PFSK-1 (cell line): ENCODE measurements around the gene PARD3B.

Source experiments
- POLR2AphosphoS5 ChIP-seq: IDR thresholded peaks from 2 replicates; pipeline ENCODE4 v1.6.1; 2012; ENCODE audit warnings: low read depth, mild to moderate bottlenecking, control low read depth, low read length, moderate library complexity
- SIN3A ChIP-seq: IDR thresholded peaks from 2 replicates; pipeline ENCODE4 v1.6.1; 2012; ENCODE audit warnings: mild to moderate bottlenecking, low read length, moderate library complexity, borderline replicate concordance; ENCODE audit not compliant: insufficient read depth
- TAF1 ChIP-seq: IDR thresholded peaks from 2 replicates; pipeline ENCODE4 v1.6.1; 2012; ENCODE audit warnings: low read length, control low read depth, borderline replicate concordance; ENCODE audit not compliant: insufficient read depth
- TF ChIP-seq, protein P1 (sequence below), 2 experiments: IDR thresholded peaks; 2 replicates each; pipeline versions ENCODE4 v1.6.1 to v1.8.0; 2011 to 2012; ENCODE audit warnings: low read depth in 2 of 2, low read length in 2 of 2, control low read depth in 1 of 2, inconsistent platforms in 1 of 2, mild to moderate bottlenecking in 1 of 2, moderate library complexity in 1 of 2; ENCODE audit not compliant: insufficient read depth in 1 of 2

- TF ChIP-seq, protein P1, sequence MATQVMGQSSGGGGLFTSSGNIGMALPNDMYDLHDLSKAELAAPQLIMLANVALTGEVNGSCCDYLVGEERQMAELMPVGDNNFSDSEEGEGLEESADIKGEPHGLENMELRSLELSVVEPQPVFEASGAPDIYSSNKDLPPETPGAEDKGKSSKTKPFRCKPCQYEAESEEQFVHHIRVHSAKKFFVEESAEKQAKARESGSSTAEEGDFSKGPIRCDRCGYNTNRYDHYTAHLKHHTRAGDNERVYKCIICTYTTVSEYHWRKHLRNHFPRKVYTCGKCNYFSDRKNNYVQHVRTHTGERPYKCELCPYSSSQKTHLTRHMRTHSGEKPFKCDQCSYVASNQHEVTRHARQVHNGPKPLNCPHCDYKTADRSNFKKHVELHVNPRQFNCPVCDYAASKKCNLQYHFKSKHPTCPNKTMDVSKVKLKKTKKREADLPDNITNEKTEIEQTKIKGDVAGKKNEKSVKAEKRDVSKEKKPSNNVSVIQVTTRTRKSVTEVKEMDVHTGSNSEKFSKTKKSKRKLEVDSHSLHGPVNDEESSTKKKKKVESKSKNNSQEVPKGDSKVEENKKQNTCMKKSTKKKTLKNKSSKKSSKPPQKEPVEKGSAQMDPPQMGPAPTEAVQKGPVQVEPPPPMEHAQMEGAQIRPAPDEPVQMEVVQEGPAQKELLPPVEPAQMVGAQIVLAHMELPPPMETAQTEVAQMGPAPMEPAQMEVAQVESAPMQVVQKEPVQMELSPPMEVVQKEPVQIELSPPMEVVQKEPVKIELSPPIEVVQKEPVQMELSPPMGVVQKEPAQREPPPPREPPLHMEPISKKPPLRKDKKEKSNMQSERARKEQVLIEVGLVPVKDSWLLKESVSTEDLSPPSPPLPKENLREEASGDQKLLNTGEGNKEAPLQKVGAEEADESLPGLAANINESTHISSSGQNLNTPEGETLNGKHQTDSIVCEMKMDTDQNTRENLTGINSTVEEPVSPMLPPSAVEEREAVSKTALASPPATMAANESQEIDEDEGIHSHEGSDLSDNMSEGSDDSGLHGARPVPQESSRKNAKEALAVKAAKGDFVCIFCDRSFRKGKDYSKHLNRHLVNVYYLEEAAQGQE (IDR thresholded peaks at IDR 0.05; ENCODE audit: insufficient read depth in 1 of 2, low read depth in 2 of 2, low read length in 2 of 2): no peak
- TF ChIP-seq SIN3A (no peak), POLR2AphosphoS5 (no peak), TAF1 (no peak)
Measured at GRCh38 chr2:204842068-204842467, 296.8 kb downstream of the PARD3B start.
